HG03066 (cell line): ENCODE data around the gene CYP26A1.
A peak's percentile ranks its signal among the peaks of the same experiment; 100 is the strongest.
"Not testable (repeated sequence)": the region's sequence is repeated elsewhere in the genome, so short reads cannot be mapped to it uniquely, and the experiment has no call there.

ENCODE experiments used
- ATAC-seq: cut with Tn5 transposase; IDR thresholded peaks from one replicate; pipeline ENCODE4 v1.9.1; 2021; ENCODE audit warnings: low read depth; ENCODE audit not compliant: unreplicated experiment

CYP26A1 gene

GRCh38 chr10:93079663-93080349 lies 6.1 kb downstream of the CYP26A1 start:
- no peak for ATAC-seq

- ATAC-seq = no peak
Measured at GRCh38 chr10:93080350-93081046, 6.8 kb downstream of the CYP26A1 start.

- no peak for ATAC-seq
Measured at GRCh38 chr10:93081318-93081717, 7.6 kb downstream of the CYP26A1 start.

- ATAC-seq = no peak
Measured at GRCh38 chr10:93081834-93082233, 8.1 kb downstream of the CYP26A1 start.

- no peak for ATAC-seq
Measured at GRCh38 chr10:93083743-93084539, 10.2 kb downstream of the CYP26A1 start.

GRCh38 chr10:93085272-93085859 lies 11.7 kb downstream of the CYP26A1 start:
- ATAC-seq = no peak

GRCh38 chr10:93086289-93086688 lies 12.6 kb downstream of the CYP26A1 start:
- no peak for ATAC-seq

GRCh38 chr10:93087846-93088245 lies 14.2 kb downstream of the CYP26A1 start:
- ATAC-seq = no peak

- ATAC-seq = no peak
Measured at GRCh38 chr10:93088466-93088865, 14.8 kb downstream of the CYP26A1 start.

- ATAC-seq = no peak
Measured at GRCh38 chr10:93090619-93091018, 16.9 kb downstream of the CYP26A1 start.

- no peak for ATAC-seq
Measured at GRCh38 chr10:93091960-93092359, 18.3 kb downstream of the CYP26A1 start.

GRCh38 chr10:93095225-93095624 lies 21.5 kb downstream of the CYP26A1 start:
- ATAC-seq = no peak

- no peak for ATAC-seq
Measured at GRCh38 chr10:93096901-93097300, 23.2 kb downstream of the CYP26A1 start.

GRCh38 chr10:93097386-93097785 lies 23.7 kb downstream of the CYP26A1 start:
- no peak for ATAC-seq

- ATAC-seq = no peak
Measured at GRCh38 chr10:93098816-93099215, 25.1 kb downstream of the CYP26A1 start.

- ATAC-seq = no peak
Measured at GRCh38 chr10:93099670-93100069, 26.0 kb downstream of the CYP26A1 start.

- ATAC-seq = not testable (repeated sequence)
Measured at GRCh38 chr10:93101148-93101547, 27.5 kb downstream of the CYP26A1 start.

- ATAC-seq = no peak
Measured at GRCh38 chr10:93103953-93104352, 30.3 kb downstream of the CYP26A1 start.

- no peak for ATAC-seq
Measured at GRCh38 chr10:93106631-93107072, 33.0 kb downstream of the CYP26A1 start.

- peak; percentile 63 for ATAC-seq
Measured at GRCh38 chr10:93110472-93111146, 36.9 kb downstream of the CYP26A1 start.
